Panc1 (cell line): ENCODE data around the gene TNNT3. TPM values are rescaled to one million over a fixed set of nuclear protein-coding genes. Genes with fewer than 3 reads are reported as not detected.

Experiments
- ATAC-seq: fragments of 200-7000 bp; cut with Tn5 transposase; 2 replicates; pipeline ENCODE4 v1.9.1; 2020; ENCODE audit warnings: mild to moderate bottlenecking, moderate library complexity
- BruUV-seq: library from RNA; stranded (reverse); fragments of 400-500 nt; replicated peaks from 2 replicates; lab custom pipeline; 2021; lab: Mats Ljungman, UMichigan
- CTCF ChIA-PET: fragments of 300-600 bp; sonication (Branson Sonifier 250); formaldehyde crosslinking; loops from one replicate; lab custom pipeline; 2022; ENCODE audit warnings: antibody characterized with exemption; lab: Charles Lee
- POLR2A ChIA-PET: fragments of 300-600 bp; sonication (Branson Sonifier 250); formaldehyde crosslinking; loops from one replicate; lab custom pipeline; 2022; ENCODE audit warnings: antibody characterized with exemption; lab: Charles Lee
- DNase-seq: peaks from one replicate; pipeline ENCODE4 v3.0.0-alpha.2; 2010; ENCODE audit warnings: low read depth, low spot score
- H3K27ac ChIP-seq: 2 replicates; pipeline ENCODE4 v1.5.1; 2011; ENCODE audit warnings: mild to moderate bottlenecking, low read length, inconsistent platforms
- H3K27me3 ChIP-seq: fragments of 200-500 bp; sonication (Bioruptor generic); 2 replicates; pipeline ENCODE4 v1.6.0; 2014; ENCODE audit warnings: low read length, inconsistent platforms; ENCODE audit not compliant: control insufficient read depth, insufficient read depth
- H3K36me3 ChIP-seq: fragments of 200-500 bp; sonication (Bioruptor generic); 2 replicates; pipeline ENCODE4 v1.5.1; 2014; ENCODE audit warnings: inconsistent platforms, mild to moderate bottlenecking, low read length, moderate library complexity; ENCODE audit not compliant: control insufficient read depth, insufficient read depth
- H3K4me1 ChIP-seq: 2 replicates; pipeline ENCODE4 v1.5.1; 2011; ENCODE audit warnings: inconsistent platforms, mild to moderate bottlenecking, low read length, moderate library complexity; ENCODE audit not compliant: control insufficient read depth, insufficient read depth
- H3K4me3 ChIP-seq, 2 experiments: 2 replicates each; pipeline ENCODE4 v1.5.1; 2011 to 2012; ENCODE audit warnings: low read depth in 2 of 2, low read length in 2 of 2, mild to moderate bottlenecking in 2 of 2, inconsistent platforms in 1 of 2, moderate library complexity in 1 of 2
- H3K9me3 ChIP-seq: fragments of 200-500 bp; sonication (Bioruptor generic); 2 replicates; pipeline ENCODE4 v1.5.1; 2014; ENCODE audit warnings: low read depth, mild to moderate bottlenecking, inconsistent platforms, low read length, moderate library complexity; ENCODE audit not compliant: control insufficient read depth, insufficient read depth
- POLR2AphosphoS5 ChIP-seq: IDR thresholded peaks from 2 replicates; pipeline ENCODE4 v1.6.1; 2012; ENCODE audit warnings: mild to moderate bottlenecking, low read depth, low read length, moderate library complexity
- SIN3A ChIP-seq: IDR thresholded peaks from 2 replicates; pipeline ENCODE4 v1.6.1; 2012; ENCODE audit warnings: low read depth, mild to moderate bottlenecking, low read length, moderate library complexity, borderline replicate concordance; ENCODE audit not compliant: insufficient read depth
- TCF7L2 ChIP-seq: IDR thresholded peaks from 2 replicates; pipeline ENCODE4 v1.6.1; 2011; ENCODE audit warnings: mild to moderate bottlenecking, low read depth, low read length, inconsistent platforms
- in situ Hi-C: cut with HindIII; loops from 2 replicates; pipeline ENCODE4 v1.10.0; 2016; ENCODE audit warnings: low sequenced_read_pairs, low pct_unique_long_range_greater_than_20kb
- intact Hi-C: fragments of 100-400 bp; cut with micrococcal nuclease; formaldehyde crosslinking; loops from one replicate; pipeline ENCODE4 v1.10.0; 2022; ENCODE audit not compliant: unreplicated experiment
- total RNA-seq: library from RNA; stranded (reverse); gene quantifications from one replicate; pipeline ENCODE4 v1.2.1, GENCODE V29; 2021; ENCODE audit not compliant: unreplicated experiment
- TF ChIP-seq, protein P1 (sequence below), 2 experiments: IDR thresholded peaks; 2 replicates each; pipeline ENCODE4 v1.6.1; 2011 to 2012; ENCODE audit warnings: low read depth in 2 of 2, control low read depth in 1 of 2, low read length in 1 of 2, mild to moderate bottlenecking in 1 of 2, moderate library complexity in 1 of 2; ENCODE audit not compliant: insufficient read depth in 1 of 2
- TF ChIP-seq, protein P2 (sequence below): fragments of 450-650 bp; IDR thresholded peaks from 2 replicates; pipeline ENCODE4 v1.5.1; 2017; ENCODE audit warnings: mild to moderate bottlenecking

Gene TNNT3
- total RNA-seq, 1 experiment from 2014 or later, result 0.41 TPM

- no peak overlapping the region for H3K4me3 ChIP-seq
- ChIA-PET CTCF (interaction anchor here (0.7 kb wide), 1 partner anchor 53 kb away, joined by 3 read pairs; no protein-coding TSS in a partner anchor), POLR2A (no interaction called here)
- no peak overlapping the region for H3K27ac ChIP-seq
- BruUV-seq, result no TSS peak
- ATAC-seq (no peak), DNase-seq (no peak)
- no peaks in the 10 kb centered on the region for H3K36me3 ChIP-seq
- TF ChIP-seq, protein P1, sequence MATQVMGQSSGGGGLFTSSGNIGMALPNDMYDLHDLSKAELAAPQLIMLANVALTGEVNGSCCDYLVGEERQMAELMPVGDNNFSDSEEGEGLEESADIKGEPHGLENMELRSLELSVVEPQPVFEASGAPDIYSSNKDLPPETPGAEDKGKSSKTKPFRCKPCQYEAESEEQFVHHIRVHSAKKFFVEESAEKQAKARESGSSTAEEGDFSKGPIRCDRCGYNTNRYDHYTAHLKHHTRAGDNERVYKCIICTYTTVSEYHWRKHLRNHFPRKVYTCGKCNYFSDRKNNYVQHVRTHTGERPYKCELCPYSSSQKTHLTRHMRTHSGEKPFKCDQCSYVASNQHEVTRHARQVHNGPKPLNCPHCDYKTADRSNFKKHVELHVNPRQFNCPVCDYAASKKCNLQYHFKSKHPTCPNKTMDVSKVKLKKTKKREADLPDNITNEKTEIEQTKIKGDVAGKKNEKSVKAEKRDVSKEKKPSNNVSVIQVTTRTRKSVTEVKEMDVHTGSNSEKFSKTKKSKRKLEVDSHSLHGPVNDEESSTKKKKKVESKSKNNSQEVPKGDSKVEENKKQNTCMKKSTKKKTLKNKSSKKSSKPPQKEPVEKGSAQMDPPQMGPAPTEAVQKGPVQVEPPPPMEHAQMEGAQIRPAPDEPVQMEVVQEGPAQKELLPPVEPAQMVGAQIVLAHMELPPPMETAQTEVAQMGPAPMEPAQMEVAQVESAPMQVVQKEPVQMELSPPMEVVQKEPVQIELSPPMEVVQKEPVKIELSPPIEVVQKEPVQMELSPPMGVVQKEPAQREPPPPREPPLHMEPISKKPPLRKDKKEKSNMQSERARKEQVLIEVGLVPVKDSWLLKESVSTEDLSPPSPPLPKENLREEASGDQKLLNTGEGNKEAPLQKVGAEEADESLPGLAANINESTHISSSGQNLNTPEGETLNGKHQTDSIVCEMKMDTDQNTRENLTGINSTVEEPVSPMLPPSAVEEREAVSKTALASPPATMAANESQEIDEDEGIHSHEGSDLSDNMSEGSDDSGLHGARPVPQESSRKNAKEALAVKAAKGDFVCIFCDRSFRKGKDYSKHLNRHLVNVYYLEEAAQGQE (IDR thresholded peaks at IDR 0.05; ENCODE audit: insufficient read depth in 1 of 2, low read depth in 2 of 2, low read length in 1 of 2), result no peak
- TF ChIP-seq SIN3A (no peak), POLR2AphosphoS5 (no peak), TCF7L2 (no peak)
- TF ChIP-seq, protein P2, sequence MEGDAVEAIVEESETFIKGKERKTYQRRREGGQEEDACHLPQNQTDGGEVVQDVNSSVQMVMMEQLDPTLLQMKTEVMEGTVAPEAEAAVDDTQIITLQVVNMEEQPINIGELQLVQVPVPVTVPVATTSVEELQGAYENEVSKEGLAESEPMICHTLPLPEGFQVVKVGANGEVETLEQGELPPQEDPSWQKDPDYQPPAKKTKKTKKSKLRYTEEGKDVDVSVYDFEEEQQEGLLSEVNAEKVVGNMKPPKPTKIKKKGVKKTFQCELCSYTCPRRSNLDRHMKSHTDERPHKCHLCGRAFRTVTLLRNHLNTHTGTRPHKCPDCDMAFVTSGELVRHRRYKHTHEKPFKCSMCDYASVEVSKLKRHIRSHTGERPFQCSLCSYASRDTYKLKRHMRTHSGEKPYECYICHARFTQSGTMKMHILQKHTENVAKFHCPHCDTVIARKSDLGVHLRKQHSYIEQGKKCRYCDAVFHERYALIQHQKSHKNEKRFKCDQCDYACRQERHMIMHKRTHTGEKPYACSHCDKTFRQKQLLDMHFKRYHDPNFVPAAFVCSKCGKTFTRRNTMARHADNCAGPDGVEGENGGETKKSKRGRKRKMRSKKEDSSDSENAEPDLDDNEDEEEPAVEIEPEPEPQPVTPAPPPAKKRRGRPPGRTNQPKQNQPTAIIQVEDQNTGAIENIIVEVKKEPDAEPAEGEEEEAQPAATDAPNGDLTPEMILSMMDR, result no peak
- H3K27me3 ChIP-seq, result no peaks in the 10 kb centered on the region
- intact Hi-C loops (no loop called here), in situ Hi-C loops (no loop called here)
- H3K4me1 ChIP-seq, result no peaks in the 10 kb centered on the region
- no peaks in the 10 kb centered on the region for H3K9me3 ChIP-seq
Observed at GRCh38 chr11:1970956-1971355, 51.5 kb downstream of the TNNT3 start.

- ChIA-PET CTCF (interaction anchor here (1.0 kb wide), 1 partner anchor 265 kb away, joined by 3 read pairs; no protein-coding TSS in a partner anchor), POLR2A (no interaction called here)
- no peaks in the 10 kb centered on the region for H3K9me3 ChIP-seq
- no peaks in the 10 kb centered on the region for H3K4me1 ChIP-seq
- TF ChIP-seq, protein P2, result no peak
- TF ChIP-seq SIN3A (no peak), POLR2AphosphoS5 (no peak), TCF7L2 (no peak)
- TF ChIP-seq, protein P1 (IDR thresholded peaks at IDR 0.05; ENCODE audit: insufficient read depth in 1 of 2, low read depth in 2 of 2, low read length in 1 of 2), result no peak
- in situ Hi-C loops (no loop called here), intact Hi-C loops (no loop called here)
- ATAC-seq (no peak), DNase-seq (no peak)
- no peak overlapping the region for H3K27ac ChIP-seq
- H3K27me3 ChIP-seq, result no peaks in the 10 kb centered on the region
- H3K36me3 ChIP-seq, result no peaks in the 10 kb centered on the region
- BruUV-seq, result no TSS peak
- H3K4me3 ChIP-seq, result no peak overlapping the region
Observed at GRCh38 chr11:1975185-1975584, 55.7 kb downstream of the TNNT3 start.
